K562 (cell line): ENCODE measurements around the gene ARFGAP3. TPM values are rescaled to one million over a fixed set of nuclear protein-coding genes. Genes with fewer than 3 reads are reported as not detected.

Experiments
- ATAC-seq: fragments of 200-7000 bp; cut with Tn5 transposase; 3 replicates; pipeline ENCODE4 v1.9.1; 2020; ENCODE audit warnings: moderate library complexity
- BruUV-seq: library from RNA; stranded (reverse); fragments of 400-500 nt; replicated peaks from 2 replicates; lab custom pipeline; 2021; lab: Mats Ljungman, UMichigan
- CTCF ChIA-PET: fragments of 300-600 bp; formaldehyde crosslinking; extraction: SDS; loops from one replicate; lab custom pipeline; 2021; ENCODE audit warnings: low intra/inter-chr PET ratio; lab: Yijun Ruan, JAX
- POLR2A ChIA-PET: fragments of 300-600, 350-650 bp; sonication (Branson Sonifier 250); formaldehyde crosslinking; extraction: SDS; loops from one replicate; lab custom pipeline; 2021; ENCODE audit warnings: antibody characterized with exemption, inconsistent platforms; lab: Yijun Ruan, JAX
- DNase-seq, 4 experiments: peaks; one replicate each; pipeline versions ENCODE4 v3.0.0 to v3.0.0-alpha.2; 2011 to 2018; ENCODE audit warnings: low spot score in 3 of 4, mixed read lengths in 3 of 4; ENCODE audit errors: extremely low read depth in 1 of 4
- FAIRE-seq: peaks from 2 replicates; lab custom pipeline; 2011; peaks lifted over from hg19 to GRCh38; lab: Jason Lieb, UNC
- H2AFZ ChIP-seq: 2 replicates; pipeline ENCODE4 v1.6.0; 2011; ENCODE audit warnings: low read depth, low read length, control low read depth, inconsistent platforms
- H3K27ac ChIP-seq: fragments of 200-600 bp; 3 replicates; pipeline ENCODE4 v1.8.0; 2011; ENCODE audit warnings: low read depth, mild to moderate bottlenecking, control low read depth, inconsistent platforms, low read length, moderate library complexity, mixed read lengths; ENCODE audit errors: extremely low read depth
- H3K27me3 ChIP-seq, 2 experiments: fragments of 300-600 bp in 1 of 2; 2 replicates in 1 of 2; 3 replicates in 1 of 2; pipeline versions ENCODE4 v1.6.0 to v1.8.0; 2011; ENCODE audit warnings: inconsistent platforms in 2 of 2, low read length in 2 of 2, mild to moderate bottlenecking in 1 of 2, mixed read lengths in 1 of 2, moderate library complexity in 1 of 2; ENCODE audit not compliant: control insufficient read depth in 2 of 2, insufficient read depth in 2 of 2
- H3K36me3 ChIP-seq: fragments of 300-600 bp; 3 replicates; pipeline ENCODE4 v1.8.0; 2011; ENCODE audit warnings: mild to moderate bottlenecking, low read length, inconsistent platforms; ENCODE audit not compliant: control insufficient read depth, insufficient read depth
- H3K4me1 ChIP-seq, 2 experiments: fragments of 200-600 bp in 1 of 2; replicated peaks in 1 of 2; 2 replicates in 1 of 2; 3 replicates in 1 of 2; pipeline versions ENCODE4 v1.5.1 to v1.8.0; 2011; ENCODE audit warnings: inconsistent platforms in 2 of 2, low read length in 2 of 2, mild to moderate bottlenecking in 1 of 2, mixed read lengths in 1 of 2, moderate library complexity in 1 of 2; ENCODE audit not compliant: control insufficient read depth in 2 of 2, insufficient read depth in 2 of 2
- H3K4me2 ChIP-seq: 2 replicates; pipeline ENCODE4 v1.6.1; 2011; ENCODE audit warnings: low read length, control low read depth, inconsistent platforms, mixed read lengths; ENCODE audit not compliant: insufficient read depth
- H3K4me3 ChIP-seq: fragments of 200-600 bp; sonication (generic), shearing (Covaris generic); 2 replicates; pipeline ENCODE4 v1.5.1; 2016; ENCODE audit warnings: control low read depth, inconsistent platforms
- H3K79me2 ChIP-seq: fragments of 200-600 bp; 3 replicates; pipeline ENCODE4 v1.8.0; 2011; ENCODE audit warnings: low read length, inconsistent platforms; ENCODE audit not compliant: control insufficient read depth, insufficient read depth
- H3K9ac ChIP-seq, 2 experiments: 2 replicates each; pipeline versions ENCODE4 v1.6.0 to v1.6.1; 2011; ENCODE audit warnings: low read depth in 2 of 2, low read length in 2 of 2, control low read depth in 1 of 2, inconsistent platforms in 1 of 2, mild to moderate bottlenecking in 1 of 2, mixed read lengths in 1 of 2; ENCODE audit not compliant: insufficient read depth in 1 of 2
- H3K9me1 ChIP-seq: one replicate; pipeline ENCODE4 v1.6.0; 2011; ENCODE audit warnings: inconsistent platforms, mild to moderate bottlenecking, low read length, moderate library complexity; ENCODE audit not compliant: control insufficient read depth, insufficient read depth
- H3K9me3 ChIP-seq: replicated peaks from 2 replicates; pipeline ENCODE4 v1.5.1; 2011; ENCODE audit warnings: low read depth, low read length, inconsistent platforms; ENCODE audit not compliant: control insufficient read depth, insufficient read depth
- H4K20me1 ChIP-seq: replicated peaks from 2 replicates; pipeline ENCODE4 v1.6.1; 2011; ENCODE audit warnings: low read length, inconsistent platforms, mixed read lengths; ENCODE audit not compliant: control insufficient read depth, insufficient read depth
- COPS2 ChIP-seq: fragments of 450-650 bp; conservative IDR thresholded peaks from 2 replicates; pipeline ENCODE4 v1.6.1; 2016; ENCODE audit warnings: mild to moderate bottlenecking, moderate library complexity
- PREB ChIP-seq: sonication (generic); formaldehyde crosslinking; IDR thresholded peaks from 2 replicates; pipeline ENCODE4 v1.8.1; 2023; ENCODE audit warnings: mild to moderate bottlenecking, missing genetic modification reagents
- PURB ChIP-seq: sonication (generic); formaldehyde crosslinking; IDR thresholded peaks from 2 replicates; pipeline ENCODE4 v1.9.0; 2021; ENCODE audit warnings: low read depth, mild to moderate bottlenecking, missing genetic modification reagents
- RBM25 ChIP-seq: fragments of 200-400 bp; formaldehyde crosslinking; IDR thresholded peaks from 2 replicates; pipeline ENCODE4 v1.6.1; 2018; ENCODE audit warnings: low read length, low read depth, moderate library complexity; ENCODE audit not compliant: severe bottlenecking
- ZNF589 ChIP-seq: fragments of 200-800 bp; sonication (Bioruptor generic); IDR thresholded peaks from 2 replicates; pipeline ENCODE4 v1.6.1; 2016; ENCODE audit warnings: low read depth, missing genetic modification characterization, missing compliant biosample characterization
- WGBS: fragments of 100-300 bp; shearing (Covaris generic); methylation state at CpG from one replicate; pipeline ENCODE4 v1.1.6; 2016; ENCODE audit warnings: low coverage, mixed read lengths; ENCODE audit not compliant: insufficient coverage; ENCODE audit errors: missing lambda C conversion rate; 5-methylcytosine and 5-hydroxymethylcytosine counted together
- in situ Hi-C: fragments of 300-500 bp; cut with MboI; formaldehyde crosslinking; loops from 4 replicates; pipeline ENCODE4 v1.15.0; 2018; ENCODE audit warnings: inconsistent platforms, mixed read lengths
- intact Hi-C: fragments of 100-400 bp; cut with micrococcal nuclease; formaldehyde crosslinking; loops from 2 replicates; pipeline ENCODE4 v1.14.2; 2022
- polyA plus RNA-seq, 8 experiments: library from polyadenylated mRNA; depleted of rRNA in 4 of 8; stranded (reverse) in 5 of 8; unstranded in 3 of 8; fragments of >200 nt; fragmentation: Nextera tagmentation in 2 of 8; fragmentation: Illumina TruSeq in 1 of 8; extraction: Ambion mirVana in 2 of 8; extraction: Trizol in 1 of 8; gene quantifications; 2 replicates each; pipeline versions ENCODE4 v1.2.1 to v1.2.3, GENCODE V29; 2011 to 2014; ENCODE audit warnings: inconsistent platforms in 1 of 8, missing spikeins in 1 of 8
- total RNA-seq, 7 experiments: library from RNA; depleted of rRNA in 6 of 7; stranded (reverse); fragments of >200 nt in 6 of 7; fragmentation: Illumina TruSeq in 2 of 7; extraction: Trizol in 2 of 7; gene quantifications; 2 replicates each; pipeline versions ENCODE4 v1.2.1 to v1.2.3, GENCODE V29; 2011 to 2021; ENCODE audit warnings: low replicate concordance in 1 of 7
- TF ChIP-seq, protein P1 (sequence below): fragments of 450-650 bp; IDR thresholded peaks from 2 replicates; pipeline ENCODE4 v1.6.1; 2016; ENCODE audit warnings: missing biosample characterization, missing genetic modification characterization

The ARFGAP3 gene
- total and polyA plus RNA-seq, 9 of the 15 experiments (the other 6 are each of a cell fraction or from before 2014, with no cell fraction given) = 14.2 to 31.9 (median 22.7) TPM

DNA sequence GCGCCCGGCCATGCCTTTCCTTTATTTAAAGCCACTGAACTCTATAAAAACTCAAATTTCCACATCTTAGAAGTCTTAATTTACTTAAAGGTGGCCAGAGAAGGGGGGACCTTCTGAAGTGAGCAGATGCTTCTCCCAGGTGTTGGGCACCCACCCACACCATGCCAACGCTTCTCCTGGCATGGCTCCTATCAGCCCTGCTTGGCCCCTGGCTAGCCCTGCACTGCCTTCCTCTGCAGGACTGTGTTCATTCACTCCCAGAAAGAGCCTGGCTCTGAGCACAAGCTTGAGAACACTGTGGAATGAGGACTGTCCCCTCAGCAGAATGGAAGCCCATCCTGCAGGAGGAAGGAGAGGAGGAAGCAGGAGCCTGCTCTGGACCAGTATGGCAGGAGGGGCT is 34.6 kb upstream of the ARFGAP3 start (continued):
- no peak for TF ChIP-seq ZNF589
- TF ChIP-seq PREB (CRISPR knock-in tag) = no peak

GRCh38 chr22:42891008-42891407 is 33.9 kb upstream of the ARFGAP3 start:
- Histone ChIP-seq H3K36me3 (peaks cover 31% of the 10 kb centered on the region; the same call in 2 of the 3 replicates), H3K4me2 (no peak overlapping the region), H3K27ac (no peak overlapping the region), H3K79me2 (no peaks in the 10 kb centered on the region), H2AFZ (no peak overlapping the region), H3K4me1 (no peaks in the 10 kb centered on the region), H3K4me3 (no peak overlapping the region), H3K9me3 (no peaks in the 10 kb centered on the region), H3K9me1 (no peaks in the 10 kb centered on the region), H4K20me1 (peaks cover 5% of the 10 kb centered on the region; the same call in 1 of the 2 replicates), H3K9ac (no peak overlapping the region), H3K27me3 (no peaks in the 10 kb centered on the region)
- TF ChIP-seq RBM25 (no peak), PURB (CRISPR knock-in tag) (no peak), COPS2 (no peak)
- TF ChIP-seq, protein P1, sequence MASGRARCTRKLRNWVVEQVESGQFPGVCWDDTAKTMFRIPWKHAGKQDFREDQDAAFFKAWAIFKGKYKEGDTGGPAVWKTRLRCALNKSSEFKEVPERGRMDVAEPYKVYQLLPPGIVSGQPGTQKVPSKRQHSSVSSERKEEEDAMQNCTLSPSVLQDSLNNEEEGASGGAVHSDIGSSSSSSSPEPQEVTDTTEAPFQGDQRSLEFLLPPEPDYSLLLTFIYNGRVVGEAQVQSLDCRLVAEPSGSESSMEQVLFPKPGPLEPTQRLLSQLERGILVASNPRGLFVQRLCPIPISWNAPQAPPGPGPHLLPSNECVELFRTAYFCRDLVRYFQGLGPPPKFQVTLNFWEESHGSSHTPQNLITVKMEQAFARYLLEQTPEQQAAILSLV (tag) = no peak
- in situ Hi-C loops = no loop called here
- FAIRE-seq (no peak), ATAC-seq (no peak), DNase-seq (no peak)
- POLR2A ChIA-PET = no interaction called here
- 100% methylated on average over 5 of the region's 13 CpGs for WGBS
- no TSS peak for BruUV-seq
- CTCF ChIA-PET = no interaction called here
- intact Hi-C loops = no loop called here
